HepG2 (cell line): ENCODE results near the gene MINDY1. TPM values are rescaled to one million over a fixed set of nuclear protein-coding genes. Genes with fewer than 3 reads are reported as not detected.

Experiments
- ATAC-seq: fragments of 200-7000 bp; cut with Tn5 transposase; 3 replicates; pipeline ENCODE4 v1.9.1; 2020; ENCODE audit warnings: mild to moderate bottlenecking, moderate library complexity
- BruUV-seq: library from RNA; stranded (reverse); fragments of 400-500 nt; replicated peaks from 2 replicates; lab custom pipeline; 2021; lab: Mats Ljungman, UMichigan
- CTCF ChIA-PET: fragments of 300-600 bp; formaldehyde crosslinking; extraction: SDS; loops from one replicate; lab custom pipeline; 2021; ENCODE audit warnings: low total read pairs, inconsistent platforms, low intra/inter-chr PET ratio; lab: Yijun Ruan, JAX
- POLR2A ChIA-PET: fragments of 350-600 bp; sonication (Branson Sonifier 250); formaldehyde crosslinking; loops from one replicate; lab custom pipeline; 2020; ENCODE audit warnings: antibody characterized with exemption, inconsistent platforms; lab: Yijun Ruan, JAX
- DNase-seq: peaks from one replicate; pipeline ENCODE4 v3.0.0-alpha.2; 2015; ENCODE audit warnings: low spot score
- FAIRE-seq: peaks from 3 replicates; lab custom pipeline; 2011; peaks lifted over from hg19 to GRCh38; lab: Jason Lieb, UNC
- H2AFZ ChIP-seq: one replicate; pipeline ENCODE4 v1.6.1; 2011; ENCODE audit warnings: low read length, inconsistent platforms
- H3K27ac ChIP-seq: fragments of 300-600 bp; 3 replicates; pipeline ENCODE4 v1.8.0; 2011; ENCODE audit warnings: mixed run types, mild to moderate bottlenecking, mixed read lengths, low read length, inconsistent platforms; ENCODE audit not compliant: insufficient read depth; ENCODE audit errors: extremely low read length
- H3K27me3 ChIP-seq, 2 experiments: fragments of 200-600 bp in 1 of 2; 2 replicates in 1 of 2; 3 replicates in 1 of 2; pipeline versions ENCODE4 v1.6.0 to v1.8.0; 2011; ENCODE audit warnings: low read length in 2 of 2, mild to moderate bottlenecking in 2 of 2, moderate library complexity in 2 of 2, inconsistent platforms in 1 of 2; ENCODE audit not compliant: insufficient read depth in 2 of 2, control insufficient read depth in 1 of 2
- H3K36me3 ChIP-seq, 2 experiments: fragments of 200-600 bp in 1 of 2; replicated peaks in 1 of 2; 2 replicates in 1 of 2; 3 replicates in 1 of 2; pipeline versions ENCODE4 v1.5.1 to v1.8.0; 2011; ENCODE audit warnings: low read length in 2 of 2, inconsistent platforms in 1 of 2; ENCODE audit not compliant: insufficient read depth in 2 of 2, control insufficient read depth in 1 of 2
- H3K4me1 ChIP-seq: 2 replicates; pipeline ENCODE4 v1.5.1; 2012; ENCODE audit warnings: low read length, inconsistent platforms; ENCODE audit not compliant: insufficient read depth
- H3K4me2 ChIP-seq: 2 replicates; pipeline ENCODE4 v1.6.0; 2011; ENCODE audit warnings: low read depth, low read length, inconsistent platforms
- H3K4me3 ChIP-seq, 3 experiments: fragments of 200-600 bp in 1 of 3; sonication (generic), shearing (Covaris generic) in 1 of 3; replicated peaks in 1 of 3; 2 replicates each; pipeline ENCODE4 v1.5.1; 2011 to 2016; ENCODE audit warnings: low read length in 3 of 3, inconsistent platforms in 2 of 3, low read depth in 2 of 3, mild to moderate bottlenecking in 2 of 3, control low read depth in 1 of 3, mixed read lengths in 1 of 3; ENCODE audit not compliant: insufficient read depth in 1 of 3
- H3K79me2 ChIP-seq: one replicate; pipeline ENCODE4 v1.6.1; 2011; ENCODE audit warnings: low read length, inconsistent platforms; ENCODE audit not compliant: insufficient read depth
- H3K9ac ChIP-seq: 2 replicates; pipeline ENCODE4 v1.6.0; 2011; ENCODE audit warnings: mild to moderate bottlenecking, low read depth, low read length, inconsistent platforms; ENCODE audit not compliant: insufficient read depth
- H3K9me3 ChIP-seq: 2 replicates; pipeline ENCODE4 v1.5.1; 2012; ENCODE audit warnings: mild to moderate bottlenecking, low read length
- H4K20me1 ChIP-seq: 2 replicates; pipeline ENCODE4 v1.6.0; 2011; ENCODE audit warnings: inconsistent platforms, mild to moderate bottlenecking, low read length, moderate library complexity; ENCODE audit not compliant: insufficient read depth
- DMAP1 ChIP-seq: IDR thresholded peaks from 2 replicates; pipeline ENCODE4 v1.6.1; 2016
- EHMT2 ChIP-seq: fragments of 200-600 bp; sonication (generic); IDR thresholded peaks from 2 replicates; pipeline ENCODE4 v1.7.0; 2017; ENCODE audit warnings: antibody characterized with exemption, low read depth, low read length, borderline replicate concordance
- HDAC2 ChIP-seq: sonication (generic); formaldehyde crosslinking; IDR thresholded peaks from 2 replicates; pipeline ENCODE4 v1.4.0; 2020; ENCODE audit warnings: missing genetic modification reagents
- HINFP ChIP-seq: sonication (generic); formaldehyde crosslinking; IDR thresholded peaks from 2 replicates; pipeline ENCODE4 v1.4.0; 2020; ENCODE audit warnings: low read depth, mild to moderate bottlenecking, missing genetic modification reagents
- HNRNPH1 ChIP-seq: fragments of 200-400 bp; formaldehyde crosslinking; optimal IDR thresholded peaks from 2 replicates; pipeline ENCODE3; 2017; ENCODE audit warnings: mild to moderate bottlenecking, low read depth, low read length
- RXRB ChIP-seq: IDR thresholded peaks from 2 replicates; pipeline ENCODE4 v1.6.1; 2016; ENCODE audit warnings: borderline replicate concordance, missing genetic modification reagents, missing compliant biosample characterization
- TP53 ChIP-seq: sonication (generic); formaldehyde crosslinking; conservative IDR thresholded peaks from 2 replicates; pipeline ENCODE4 v1.4.0; 2020; ENCODE audit warnings: missing genetic modification reagents
- ZNF205 ChIP-seq: IDR thresholded peaks from 2 replicates; pipeline ENCODE4 v1.6.1; 2018; ENCODE audit warnings: missing biosample characterization, missing genetic modification reagents
- ZNF720 ChIP-seq: sonication (generic); formaldehyde crosslinking; IDR thresholded peaks from 2 replicates; pipeline ENCODE4 v1.4.0; 2020; ENCODE audit warnings: missing genetic modification reagents
- in situ Hi-C: cut with HindIII; loops from 2 replicates; pipeline ENCODE4 v1.10.0; 2017; ENCODE audit warnings: low pct_unique_long_range_greater_than_20kb; ENCODE audit not compliant: extremely low pct_ligation_motif_present
- intact Hi-C: fragments of 100-400 bp; cut with micrococcal nuclease; formaldehyde crosslinking; loops from one replicate; pipeline ENCODE4 v1.10.0; 2022; ENCODE audit not compliant: unreplicated experiment
- polyA plus RNA-seq, 8 experiments: library from polyadenylated mRNA; depleted of rRNA in 3 of 8; stranded (reverse) in 7 of 8; unstranded in 1 of 8; fragments of >200 nt; fragmentation: Illumina TruSeq in 4 of 8; extraction: Trizol in 4 of 8; gene quantifications; 2 replicates each; pipeline versions ENCODE4 v1.2.1 to v1.2.3, GENCODE V29; 2011 to 2016; ENCODE audit warnings: low read depth in 4 of 8, missing spikeins in 1 of 8, mixed read lengths in 1 of 8; ENCODE audit not compliant: insufficient read depth in 1 of 8
- total RNA-seq, 5 experiments: library from RNA; depleted of rRNA; stranded (reverse); fragments of >200 nt; fragmentation: Illumina TruSeq; extraction: Trizol; gene quantifications; 2 replicates each; pipeline ENCODE4 v1.2.3, GENCODE V29; 2016; ENCODE audit warnings: low read depth in 1 of 5
- TF ChIP-seq, protein P1 (sequence below): IDR thresholded peaks from 2 replicates; pipeline ENCODE4 v1.6.1; 2012; ENCODE audit warnings: inconsistent platforms

Gene MINDY1
- total and polyA plus RNA-seq, 2 of the 13 experiments (the other 11 are each of a cell fraction or from before 2014, with no cell fraction given), result 11.1 to 15.0 TPM

DNA sequence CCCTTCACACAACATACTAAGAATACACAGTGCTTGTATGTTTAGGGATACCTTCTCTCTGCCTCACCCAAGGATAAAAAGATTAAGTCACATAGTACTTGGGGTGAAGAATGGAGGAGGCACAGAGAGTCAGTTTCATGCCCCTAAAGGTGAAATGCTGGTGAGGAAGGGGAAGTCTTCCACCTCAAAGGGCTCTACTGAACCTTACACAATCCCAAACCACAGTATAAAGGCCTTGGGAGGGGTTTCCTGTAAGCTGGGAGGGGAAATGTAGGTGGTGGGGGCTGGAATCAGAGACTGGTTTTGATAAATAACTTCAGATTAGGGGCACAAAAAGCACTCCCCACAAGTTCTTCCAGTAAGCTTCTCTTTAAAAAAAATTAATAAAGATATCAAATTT, 3.5 kb downstream of the MINDY1 start:
- Histone ChIP-seq H2AFZ (no peak overlapping the region), H3K9me3 (no peaks in the 10 kb centered on the region), H3K79me2 (peaks cover 15% of the 10 kb centered on the region), H3K27ac (peak overlapping the region; percentile 36), H3K4me2 (peak overlapping the region; percentile 65), H3K4me1 (peaks cover 64% of the 10 kb centered on the region), H3K9ac (no peak overlapping the region), H3K4me3 (no peak overlapping the region; a peak in 1 of 6 replicates), H3K36me3 (peaks cover 7 to 26% of the 10 kb centered on the region in 2 experiments; a peak in 4 of 5 replicates), H3K27me3 (no peaks in the 10 kb centered on the region; a peak in 1 of 5 replicates), H4K20me1 (no peaks in the 10 kb centered on the region)
- CTCF ChIA-PET, result interaction anchor here (1.7 kb wide), 1 partner anchor 24 kb away, joined by 7 read pairs; no protein-coding TSS in a partner anchor
- FAIRE-seq, result no peak
- no TSS peak for BruUV-seq
- no peak for DNase-seq
- in situ Hi-C loops (no loop called here), intact Hi-C loops (no loop called here)
- POLR2A ChIA-PET, result interaction anchor here (0.8 to 9.1 kb wide), 5 partner anchors 9 to 36 kb away, joined by 3 to 150 read pairs (median 5); partner anchors contain the start of gene ANXA9
- TF ChIP-seq ZNF205 (CRISPR knock-in tag) (no peak), DMAP1 (CRISPR knock-in tag) (no peak), HDAC2 (no peak), ZNF720 (CRISPR knock-in tag) (no peak), HNRNPH1 (no peak), EHMT2 (no peak), TP53 (CRISPR knock-in tag) (no peak), HINFP (no peak), RXRB (CRISPR knock-in tag) (no peak)
- TF ChIP-seq, protein P1, sequence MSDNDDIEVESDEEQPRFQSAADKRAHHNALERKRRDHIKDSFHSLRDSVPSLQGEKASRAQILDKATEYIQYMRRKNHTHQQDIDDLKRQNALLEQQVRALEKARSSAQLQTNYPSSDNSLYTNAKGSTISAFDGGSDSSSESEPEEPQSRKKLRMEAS, result no peak
- ATAC-seq, result no peak
